Measurements from ENCODE around the gene NYAP1.
A peak's percentile ranks its signal among the peaks of the same experiment; 100 is the strongest.

The NYAP1 gene

DNA sequence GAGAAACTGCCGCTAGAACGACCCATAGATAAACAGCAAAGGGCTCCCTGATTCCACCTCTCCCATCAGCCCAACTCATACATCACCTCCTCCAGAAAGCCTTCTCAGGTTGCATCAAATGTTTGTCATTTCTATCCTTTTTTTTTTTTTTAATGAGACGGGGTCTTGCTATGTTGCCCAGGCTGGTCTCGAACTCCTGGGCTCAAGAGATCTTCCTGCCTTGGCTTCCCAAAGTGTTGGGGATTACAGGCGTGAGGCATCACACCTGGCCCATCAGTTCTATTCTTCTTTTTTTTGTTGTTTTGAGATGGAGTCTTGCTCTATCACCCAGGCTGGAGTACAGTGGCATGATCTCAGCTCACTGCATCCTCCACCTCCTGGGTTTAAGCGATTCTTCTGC is 26.7 kb upstream of the NYAP1 start:
- no peak for DNase-seq (ENCODE audit: low spot score)

DNA sequence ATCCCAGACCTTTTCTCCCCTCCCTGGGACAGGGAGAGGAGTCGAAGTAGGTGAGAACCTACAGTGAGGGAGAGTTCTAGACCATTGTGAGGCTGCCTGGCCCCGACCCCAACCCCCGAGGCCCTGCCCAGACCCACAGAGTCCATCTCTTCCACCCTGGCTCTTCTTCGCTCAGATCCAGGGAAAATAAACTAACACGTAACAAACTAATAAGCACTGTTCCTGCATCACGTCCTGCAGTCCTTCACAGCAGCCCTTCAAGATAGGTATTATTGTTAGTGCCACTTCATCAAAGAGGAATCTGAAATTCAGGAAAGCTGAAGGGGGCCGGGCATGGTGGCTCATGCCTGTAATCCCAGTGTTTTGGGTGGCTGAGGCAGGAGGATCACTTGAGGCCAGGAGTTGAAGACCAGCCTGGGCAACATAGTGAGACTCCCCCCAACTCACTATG is 19.5 kb upstream of the NYAP1 start, which contains the start of gene SPACDR:
Gene SPACDR, minus strand, starts transcription at position 51 of the 451 bp plus-strand sequence. CDS start 235 bp downstream, outside the sequence.
- DNase-seq (ENCODE audit: low spot score), result no peak

DNA sequence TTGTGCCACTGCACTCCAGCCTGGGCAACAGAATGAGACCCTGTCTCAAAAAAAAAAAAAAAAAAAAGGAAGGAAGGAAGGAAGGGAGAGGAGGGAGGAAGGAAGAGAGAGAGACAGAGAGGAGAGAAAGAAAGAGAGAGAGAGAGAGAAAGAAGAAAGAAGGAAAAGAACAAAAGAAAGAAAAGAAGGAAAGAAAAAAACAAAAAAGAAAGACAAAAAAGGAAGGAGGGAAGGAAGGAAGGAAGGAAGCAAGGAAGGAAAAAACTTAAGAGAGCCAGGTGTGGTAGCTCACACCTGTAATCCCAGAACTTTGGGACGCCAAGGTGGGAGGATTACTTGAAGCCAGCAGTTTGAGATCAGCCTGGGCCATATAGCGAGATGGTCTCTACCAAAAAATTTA is 18.9 kb upstream of the NYAP1 start:
- no peak for DNase-seq (ENCODE audit: low spot score)

DNA sequence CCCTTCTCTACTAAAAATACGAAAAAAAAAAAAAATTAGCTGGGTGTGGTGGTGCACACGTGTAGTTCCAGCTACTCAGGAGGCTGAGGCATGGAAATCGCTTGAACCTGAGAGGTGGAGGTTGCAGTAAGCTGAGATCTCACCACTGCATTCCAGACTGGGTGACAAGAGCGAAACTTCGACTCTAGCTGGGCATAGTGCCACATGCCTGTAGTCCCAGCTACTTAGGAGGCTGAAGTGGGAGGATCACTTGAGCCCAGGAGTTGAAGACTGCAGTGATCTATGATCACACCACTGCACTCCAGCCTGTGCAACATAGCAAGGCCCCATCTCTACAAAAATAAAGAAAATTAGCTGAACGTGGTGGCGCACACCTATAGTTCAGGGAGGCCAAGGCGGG is 18.4 kb upstream of the NYAP1 start:
- DNase-seq (ENCODE audit: low spot score), result no peak

DNA sequence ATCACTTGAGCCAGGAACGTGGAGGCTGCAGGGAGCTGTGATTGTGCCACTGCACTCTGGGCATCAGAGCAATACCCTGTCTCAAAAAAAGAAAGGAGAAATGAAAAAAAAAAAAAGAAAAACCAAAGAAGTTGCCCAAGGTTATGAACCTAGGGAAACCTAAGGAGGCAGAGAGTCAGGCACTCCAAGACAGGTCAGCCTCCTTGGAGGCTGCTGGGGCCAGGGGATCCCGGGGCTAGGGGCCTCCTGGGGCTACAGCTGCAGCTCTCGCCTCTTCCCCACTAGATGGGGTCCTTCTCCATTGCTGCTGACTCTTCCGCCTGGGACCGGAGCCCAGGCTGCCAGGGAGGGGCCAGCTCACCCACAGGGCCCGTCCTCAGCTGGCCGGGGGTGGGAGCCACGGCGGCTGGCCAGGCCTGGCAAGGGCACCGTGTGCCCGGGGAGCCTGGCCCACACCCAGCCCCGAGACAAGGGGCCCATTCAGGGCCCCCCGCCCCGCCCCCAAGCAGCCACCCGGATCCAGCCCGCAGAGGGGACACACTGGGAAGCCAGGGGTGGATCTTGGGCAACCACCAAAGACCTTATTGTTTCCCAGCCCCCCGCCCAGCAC is 17.9 kb upstream of the NYAP1 start:
- DNase-seq (ENCODE audit: low spot score), result peak; percentile 86

DNA sequence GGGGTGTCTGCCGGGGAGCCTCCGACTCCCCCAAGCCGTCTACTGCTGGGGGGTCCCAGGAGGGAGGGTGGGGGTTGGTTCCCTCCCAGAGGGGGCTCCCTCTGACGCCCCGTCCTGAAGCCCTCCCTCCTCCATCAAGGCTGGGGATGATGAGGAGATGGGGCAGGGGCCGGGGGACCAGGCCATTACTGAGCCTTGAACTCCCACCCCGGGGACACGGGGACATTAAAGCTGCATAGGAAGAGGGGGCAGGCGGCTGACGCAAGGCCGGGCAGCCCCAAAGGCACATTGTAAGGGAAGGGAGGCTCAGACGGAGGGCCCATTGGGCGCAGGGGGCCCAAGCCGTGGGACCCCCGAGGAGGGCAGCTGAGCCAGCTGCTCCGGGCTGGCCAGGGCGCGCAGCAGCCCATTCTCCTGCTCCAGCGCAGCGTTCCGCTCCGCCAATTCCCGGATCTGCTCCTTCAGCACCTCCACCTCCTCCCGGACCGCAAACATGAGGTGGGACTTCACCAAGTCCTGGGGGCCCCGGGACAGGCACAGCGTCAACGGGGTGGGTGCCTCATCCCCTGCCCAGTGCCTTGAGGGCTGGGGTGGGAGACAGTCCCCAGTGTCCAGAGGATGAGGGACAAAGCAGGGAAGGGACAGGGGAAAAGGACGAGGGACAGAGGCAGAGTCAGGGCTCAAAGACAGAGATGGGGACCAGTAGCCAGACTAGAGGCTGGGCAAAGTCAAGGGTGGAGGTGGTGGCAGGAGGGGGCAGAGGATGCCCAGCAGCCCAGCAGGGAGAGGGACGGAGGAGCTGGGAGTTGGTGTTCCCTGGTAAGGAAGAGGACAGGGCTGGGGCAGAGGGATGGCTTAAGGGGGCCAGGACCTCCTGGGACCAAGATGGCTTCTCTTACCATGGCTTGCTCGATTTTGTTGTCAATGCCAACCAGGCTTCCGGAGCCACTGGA is 16.8 kb upstream of the NYAP1 start:
- no peak for DNase-seq (ENCODE audit: low spot score)

DNA sequence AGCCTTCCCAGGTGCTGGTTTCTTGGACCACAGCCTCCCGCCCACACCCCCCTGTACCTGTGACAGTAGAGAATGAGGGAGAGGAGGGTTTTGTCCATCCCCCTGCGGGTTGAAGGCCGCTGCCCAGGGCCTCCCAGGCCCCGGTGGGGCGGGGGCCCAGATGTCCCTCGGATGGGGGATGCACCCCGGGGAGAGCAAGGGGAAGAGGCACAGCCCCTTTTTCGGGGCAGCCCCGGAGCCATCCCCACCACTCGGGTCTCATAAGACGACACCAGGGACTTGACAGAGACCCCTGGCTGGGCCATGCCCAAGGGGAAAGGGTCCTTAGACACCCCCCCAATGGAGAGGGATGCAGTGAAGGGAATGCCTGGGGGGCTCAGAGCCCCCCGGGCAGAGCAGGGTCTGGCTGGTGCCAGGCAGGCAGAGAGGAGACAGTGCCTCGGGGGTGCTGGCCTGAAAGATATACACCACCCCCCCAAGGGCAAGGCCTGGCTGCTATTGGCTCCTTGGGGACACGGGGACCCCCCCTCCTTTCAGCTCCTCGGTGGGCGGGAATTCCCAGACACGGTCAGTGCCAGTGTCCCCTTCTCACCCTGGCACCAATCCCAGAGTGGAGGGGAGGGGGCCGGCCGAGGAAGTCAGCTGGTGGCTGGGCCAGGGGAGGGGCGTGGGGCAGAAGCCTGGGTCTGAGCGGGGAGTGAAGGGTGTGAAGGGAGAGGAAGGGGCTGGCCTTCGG is 15.9 kb upstream of the NYAP1 start:
- DNase-seq (ENCODE audit: low spot score), result no peak

DNA sequence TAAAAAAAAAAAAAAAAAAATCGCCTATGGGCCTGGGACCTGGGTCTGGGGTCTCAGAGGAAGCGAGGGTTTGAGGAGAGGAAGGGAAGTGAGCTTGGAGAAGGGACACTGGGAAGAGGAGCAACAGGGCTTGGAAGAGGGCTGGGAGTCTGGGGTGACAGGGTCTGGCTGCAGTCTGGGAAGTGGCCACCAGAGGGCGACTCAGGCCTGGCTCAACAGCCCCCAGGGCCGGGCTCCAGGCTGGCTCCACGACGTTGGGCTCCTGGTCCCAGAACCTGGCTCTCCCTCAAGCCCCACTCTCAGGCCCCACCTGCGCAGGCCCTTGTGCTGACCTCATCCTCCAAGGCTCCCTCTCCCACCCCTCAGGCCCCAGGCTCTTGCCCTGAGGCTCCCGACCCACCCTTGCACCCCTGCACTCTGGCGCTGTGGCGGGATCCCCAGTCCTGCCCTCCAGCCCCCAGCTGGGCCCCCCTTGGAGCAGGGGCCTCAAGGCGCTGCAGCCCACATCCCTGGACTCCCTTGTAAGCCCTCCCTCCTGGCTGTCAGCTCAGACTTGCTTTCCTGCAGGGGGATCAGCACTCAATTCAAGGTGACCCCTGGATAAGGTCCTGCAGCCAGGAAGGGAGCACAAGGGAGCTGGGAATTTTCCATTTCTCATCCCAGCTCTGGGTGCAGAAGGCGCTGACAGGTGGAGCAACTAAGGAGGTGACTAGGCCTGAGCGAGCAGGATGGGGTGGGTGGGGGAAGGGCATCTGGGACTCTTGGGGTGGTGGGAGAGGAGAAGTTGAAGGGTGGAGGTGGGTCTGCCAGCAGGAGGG is 14.3 kb upstream of the NYAP1 start:
- peak; percentile 94 for DNase-seq (ENCODE audit: low spot score)

DNA sequence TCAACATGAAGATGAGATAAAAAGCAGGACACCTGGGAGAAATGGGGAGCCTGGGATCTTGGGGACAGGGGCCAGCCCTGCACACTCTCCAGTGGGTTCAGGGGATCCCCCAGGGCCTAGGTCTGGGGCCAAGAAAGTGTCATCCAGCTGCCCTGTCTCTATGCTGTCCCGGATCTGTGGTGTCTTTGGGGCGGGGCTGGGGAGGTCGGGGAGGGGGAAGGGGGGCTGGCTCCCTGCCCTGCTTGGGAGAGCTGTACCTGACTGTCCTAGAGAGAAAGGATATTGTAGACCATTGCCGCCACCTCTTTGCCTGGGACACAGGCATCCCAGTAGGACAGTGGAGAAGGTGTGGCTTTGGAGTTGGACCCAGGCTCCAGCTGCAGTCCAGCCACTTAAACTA is 12.7 kb upstream of the NYAP1 start:
- no peak for DNase-seq (ENCODE audit: low spot score)

DNA sequence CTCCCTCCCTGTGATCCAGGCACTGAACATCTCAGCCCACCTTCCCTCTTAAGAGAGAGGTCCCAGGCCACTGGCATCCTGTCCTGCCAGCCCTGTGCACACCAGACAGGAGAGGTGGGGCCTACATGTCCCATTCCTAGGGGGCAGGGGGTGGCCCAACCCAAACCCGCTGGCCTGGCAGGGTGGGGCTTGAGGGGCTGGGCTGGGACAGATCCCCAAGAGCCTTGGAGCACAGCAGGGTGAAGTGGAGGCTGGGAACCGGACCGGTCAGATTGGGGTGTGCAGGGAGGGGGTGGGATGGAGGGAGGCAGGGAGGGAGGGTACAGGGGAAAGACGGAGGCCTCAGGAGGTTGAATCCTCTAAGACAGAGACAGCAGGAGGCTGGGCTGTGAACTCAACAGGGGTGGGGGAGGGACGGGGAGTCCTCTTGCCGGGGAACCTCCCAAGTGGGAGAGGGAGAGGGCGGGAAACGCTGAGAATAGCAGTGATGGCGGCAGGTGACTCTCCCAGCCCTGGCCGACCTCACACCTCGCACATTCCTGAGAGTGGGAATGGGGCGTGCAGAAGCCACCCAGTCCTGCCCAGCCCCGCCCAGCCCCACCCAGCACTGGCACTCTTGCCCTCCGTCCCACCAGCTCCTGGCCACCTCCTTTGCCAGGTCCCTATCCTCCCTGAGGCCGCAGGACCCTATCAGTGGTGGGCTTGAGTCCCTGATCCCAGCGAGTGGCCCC is 11.4 kb upstream of the NYAP1 start:
- no peak for DNase-seq (ENCODE audit: low spot score)

DNA sequence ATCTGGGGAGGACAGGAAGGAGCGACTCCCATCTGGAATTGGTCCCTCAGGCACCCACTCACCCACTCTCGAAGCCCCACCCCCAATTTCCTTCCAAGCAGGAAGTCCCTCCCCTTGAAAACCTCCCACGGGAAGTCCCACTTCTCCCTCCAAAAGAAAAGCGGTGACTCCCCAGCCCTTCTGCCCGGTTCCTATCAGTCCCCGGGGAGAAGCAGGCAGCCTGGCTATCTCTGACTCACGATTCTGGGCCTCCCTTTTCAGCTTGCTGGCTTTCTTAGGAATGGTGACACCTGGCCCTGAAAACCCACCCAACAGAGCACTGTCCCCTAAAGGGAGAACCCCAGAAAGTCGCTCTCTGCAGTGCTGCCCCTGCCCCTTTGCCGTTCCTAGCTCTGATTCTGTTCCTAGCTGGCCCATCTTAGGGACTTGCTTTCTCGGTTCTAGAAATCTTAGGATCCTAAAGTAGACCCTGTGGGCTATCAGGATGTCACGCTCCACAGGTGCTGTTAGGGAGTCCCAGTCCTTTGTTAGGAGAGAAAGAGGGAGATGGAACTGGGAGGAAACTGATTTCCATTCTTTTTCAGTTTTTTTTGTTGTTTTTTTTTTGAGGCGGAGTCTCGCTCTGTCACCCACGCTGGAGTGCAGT is 10.8 kb upstream of the NYAP1 start:
- no peak for DNase-seq (ENCODE audit: low spot score)

DNA sequence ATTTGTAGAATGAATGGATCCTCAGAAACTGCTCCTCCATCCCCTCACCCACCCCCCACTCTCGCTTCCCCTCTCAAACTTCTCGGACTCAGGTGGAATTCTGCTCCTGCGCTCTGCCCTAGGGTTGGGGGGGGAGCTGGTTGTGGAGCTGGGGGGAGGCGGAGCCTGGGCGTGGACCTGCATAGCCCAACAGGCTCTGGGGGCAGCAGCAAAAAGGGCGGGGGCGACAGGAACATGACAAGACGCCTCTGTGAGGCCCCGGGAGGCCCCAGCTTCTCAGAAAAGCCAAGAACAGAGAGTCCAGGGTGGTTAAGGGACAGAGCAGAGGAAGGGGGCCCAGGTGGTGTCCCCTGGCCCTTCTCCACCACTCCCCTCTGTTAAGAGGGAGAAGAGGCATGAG is 8.2 kb upstream of the NYAP1 start:
- DNase-seq (ENCODE audit: low spot score), result no peak

DNA sequence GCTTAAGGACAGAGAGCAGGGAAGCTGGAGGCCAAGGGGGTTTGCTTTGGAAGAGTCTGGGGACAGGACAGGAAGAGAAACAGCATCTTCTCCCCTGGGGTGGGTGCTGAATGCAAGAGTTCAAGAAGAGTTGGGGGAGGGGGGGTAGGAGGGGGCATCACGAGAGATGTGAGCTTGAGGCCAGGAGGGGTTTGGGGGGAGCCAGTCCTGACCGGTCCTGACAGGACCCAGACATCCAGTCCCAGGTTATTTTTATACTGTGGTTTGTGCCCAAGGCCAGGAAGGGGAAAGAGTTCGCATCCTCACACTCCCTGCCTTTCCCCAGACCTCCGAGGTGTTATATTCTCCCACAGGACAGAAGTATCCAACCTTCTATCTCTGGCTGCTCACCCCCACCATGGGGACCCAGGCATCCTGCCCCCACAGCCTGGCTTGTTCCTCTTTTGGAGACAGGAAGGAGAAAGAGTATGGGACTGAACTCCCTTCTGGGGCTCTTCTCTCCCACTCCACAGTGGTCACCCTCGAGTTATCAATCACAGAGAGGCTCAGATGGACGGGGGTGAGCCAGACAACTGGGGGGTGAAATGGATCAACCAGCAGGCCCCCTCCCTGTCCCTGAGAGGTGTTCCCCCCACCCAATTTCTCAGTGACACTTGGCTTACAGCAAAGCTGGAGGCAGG is 7.5 kb upstream of the NYAP1 start:
- no peak for DNase-seq (ENCODE audit: low spot score)

DNA sequence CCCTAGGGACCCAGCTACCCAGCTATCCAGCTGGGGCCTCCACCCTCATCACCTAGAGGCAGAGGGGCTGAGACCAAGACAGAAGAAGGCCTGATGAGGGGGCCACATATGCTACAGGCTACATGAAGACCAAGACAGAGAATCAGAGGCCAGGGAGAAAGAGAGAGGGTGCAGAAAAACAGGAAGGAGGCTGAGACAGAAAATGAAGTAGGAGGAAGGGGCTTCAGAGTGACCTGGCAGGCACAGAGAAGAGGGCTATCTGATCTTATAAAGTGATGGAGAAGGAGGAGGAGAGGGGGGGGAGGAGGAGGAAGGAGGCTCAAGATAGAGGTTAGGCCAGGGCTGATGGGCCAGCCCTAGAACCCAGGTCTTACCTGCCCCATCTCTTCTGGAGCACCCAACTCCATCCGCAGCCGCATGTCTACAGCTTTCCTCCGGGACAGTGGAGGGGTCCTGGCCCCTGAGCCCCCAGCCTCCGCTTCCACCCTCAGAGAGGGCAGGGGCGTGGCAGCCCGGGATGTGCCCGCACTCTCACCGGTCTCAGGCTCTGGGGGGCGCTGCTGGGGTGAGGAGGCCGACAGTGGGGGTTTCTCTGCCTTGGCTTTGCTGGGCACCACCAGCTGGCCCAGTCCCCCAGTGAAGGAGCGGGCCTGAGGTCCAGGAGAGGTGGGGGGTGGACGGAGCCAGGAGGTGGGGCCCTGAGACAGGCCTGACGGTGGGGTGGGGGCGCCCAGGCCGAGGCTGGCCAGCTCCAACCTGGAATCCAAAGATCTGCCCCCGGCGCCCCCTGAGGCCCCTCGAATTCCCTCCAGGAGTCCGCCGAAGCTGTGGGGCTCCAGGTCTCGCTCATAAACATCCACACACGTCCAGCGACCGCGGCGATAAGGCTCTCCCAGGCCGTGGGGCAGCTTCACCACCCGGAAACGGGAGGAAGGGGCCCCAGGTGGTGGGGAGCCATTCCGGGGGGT is 6.5 kb upstream of the NYAP1 start:
- DNase-seq (ENCODE audit: low spot score), result peak; percentile 40

DNA sequence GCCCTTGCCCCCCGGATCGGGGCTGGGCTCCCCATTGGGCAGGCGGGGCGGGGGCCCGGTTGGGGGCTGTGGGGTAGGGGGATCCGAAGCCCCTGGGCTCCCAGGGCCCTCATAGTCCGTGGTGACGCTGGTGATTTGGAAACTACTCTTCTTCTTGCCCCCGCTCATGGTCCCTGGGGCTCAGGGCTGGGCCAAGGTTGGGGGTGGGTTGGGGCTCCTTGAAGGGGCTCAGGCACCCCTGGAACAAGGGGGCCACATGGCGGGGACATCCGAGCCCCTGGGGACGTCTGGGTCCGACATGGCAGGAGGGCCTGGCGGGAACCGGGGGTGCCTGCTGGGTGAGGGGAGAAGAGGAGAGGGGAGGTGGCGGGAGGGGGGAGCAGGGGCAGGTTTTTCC is 5.9 kb upstream of the NYAP1 start:
- peak; percentile 41 for DNase-seq (ENCODE audit: low spot score)

DNA sequence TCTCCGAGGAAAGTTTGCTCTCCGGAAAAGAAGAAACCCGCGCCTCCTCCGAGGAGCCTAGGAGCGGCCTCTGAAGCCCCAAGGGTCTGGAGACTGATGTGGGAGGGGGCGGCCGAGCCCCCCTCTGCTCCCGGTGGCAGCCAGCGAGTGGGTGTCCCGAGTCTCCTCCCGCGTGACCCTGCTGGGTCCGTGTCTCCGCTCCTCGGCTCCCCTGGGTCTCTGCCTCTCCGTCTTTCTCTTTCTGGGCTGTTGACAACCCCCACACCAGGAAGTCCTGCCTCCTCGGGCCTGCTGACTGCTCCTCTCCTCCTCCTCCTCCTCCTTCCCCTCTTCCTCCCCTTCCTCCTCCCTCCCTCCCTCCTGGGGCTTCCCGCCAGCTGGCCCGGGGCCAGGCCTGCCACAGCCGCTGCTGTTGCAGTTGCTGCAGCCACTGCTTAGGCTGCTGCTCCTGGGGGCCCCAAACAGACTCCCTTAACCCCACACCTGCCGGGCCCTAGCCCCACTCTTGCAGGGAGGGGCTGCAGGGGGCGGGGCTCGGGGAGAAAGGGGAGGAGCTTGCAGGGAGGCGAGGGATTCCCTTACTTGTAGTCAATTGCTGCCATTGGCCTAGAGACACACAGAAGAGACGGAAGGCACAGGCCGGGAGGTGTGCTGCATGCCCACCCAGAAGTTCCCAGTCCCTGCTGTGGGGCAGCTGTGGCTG is 4.6 kb upstream of the NYAP1 start, which contains the start of gene TSC22D4:
Gene TSC22D4, minus strand, starts transcription at position 257 of the 703 bp plus-strand sequence. CDS start 1,176 bp downstream, outside the sequence.
- peak; percentile 90 for DNase-seq (ENCODE audit: low spot score)

DNA sequence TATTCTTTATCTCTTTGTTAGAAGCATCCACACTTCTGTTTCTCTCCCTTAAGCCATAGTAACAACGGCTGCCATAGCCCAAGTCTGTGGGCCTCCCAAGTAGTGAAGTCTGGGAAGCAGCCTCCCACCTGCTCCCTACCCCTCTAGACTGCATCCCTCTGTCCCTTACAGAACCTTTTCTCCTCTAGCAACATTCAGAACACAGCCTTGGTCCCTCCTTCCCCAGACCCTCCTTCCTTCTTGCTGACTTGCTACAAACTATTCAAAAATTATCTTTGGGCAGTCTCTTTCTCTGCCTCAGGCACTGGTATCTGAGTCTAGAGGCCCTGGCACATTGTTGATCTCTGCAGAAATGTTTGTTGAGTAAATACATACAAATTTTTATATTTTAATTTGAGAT is 2.3 kb upstream of the NYAP1 start:
- no peak for DNase-seq (ENCODE audit: low spot score)

DNA sequence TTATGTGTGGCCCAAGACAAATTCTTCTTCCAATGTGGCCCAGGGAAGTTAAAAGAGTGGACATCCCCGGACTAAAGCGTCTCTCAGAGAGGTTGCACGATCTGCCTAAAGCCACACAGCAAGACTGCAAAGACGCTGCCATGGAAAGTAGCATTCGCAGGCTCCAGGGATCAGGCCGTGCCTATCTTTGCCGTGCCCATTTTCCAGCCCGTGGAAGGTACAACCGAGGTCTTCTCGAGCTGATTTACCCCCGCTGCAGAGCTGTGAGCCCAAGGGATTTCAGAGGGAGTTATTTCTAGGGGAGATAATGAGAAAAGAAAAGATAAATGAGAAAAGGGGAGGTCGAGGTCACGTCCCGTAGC is 1.0 kb upstream of the NYAP1 start:
- no peak for DNase-seq (ENCODE audit: low spot score)
